Measurements from ENCODE around the gene TRAF2. TPM values are rescaled to one million over a fixed set of nuclear protein-coding genes. Genes with fewer than 3 reads are reported as not detected.

Gene TRAF2
- polyA plus RNA-seq, 3 donors, result 1.6 to 6.1 (median 2.0) TPM

- Histone ChIP-seq H3K27me3 (ENCODE audit: control insufficient read depth in 2 of 2, insufficient read depth in 2 of 2, low read length in 2 of 2) (no peaks in the 10 kb centered on the region), H3K9ac (ENCODE audit: insufficient read depth, low read length, poor library complexity, severe bottlenecking) (no peak overlapping the region), H4K20me1 (ENCODE audit: insufficient read depth, low read length) (peaks cover 35% of the 10 kb centered on the region), H3K9me3 (replicated peaks in 1 of 2; ENCODE audit: control insufficient read depth in 1 of 2, insufficient read depth in 1 of 2, low read length in 2 of 2) (no peaks in the 10 kb centered on the region), H3K4me3 (replicated peaks in 1 of 3; ENCODE audit: low read depth in 2 of 3, low read length in 3 of 3) (no peak overlapping the region), H2AFZ (ENCODE audit: insufficient read depth, low read depth, low read length, poor library complexity, severe bottlenecking) (no peak overlapping the region), H3K27ac (ENCODE audit: low read depth in 1 of 2, low read length in 2 of 2) (peak overlapping the region in 1 of 2 donors; percentile 40), H3K79me2 (ENCODE audit: insufficient read depth, low read length) (peaks cover 24% of the 10 kb centered on the region), H3K4me2 (replicated peaks; ENCODE audit: extremely low read depth, low read length, poor library complexity, severe bottlenecking) (no peak overlapping the region), H3K4me1 (ENCODE audit: control insufficient read depth in 1 of 2, insufficient read depth in 2 of 2, low read length in 2 of 2) (peaks cover 10 to 14% of the 10 kb centered on the region in 2 donors), H3K36me3 (replicated peaks in 1 of 2; ENCODE audit: control insufficient read depth in 1 of 2, insufficient read depth in 2 of 2, low read length in 2 of 2) (peaks cover 33 to 39% of the 10 kb centered on the region in 2 donors)
- intact Hi-C loops (cut with micrococcal nuclease), result no loop called here
- H3K9me3 Mint-ChIP-seq, result no peaks in the 10 kb centered on the region
- H3K4me3 Mint-ChIP-seq, result no peak overlapping the region
- TF ChIP-seq CTCF (IDR thresholded peaks at IDR 0.05), result no peak
- H3K36me3 Mint-ChIP-seq, result peaks cover 29 to 38% of the 10 kb centered on the region in 2 donors
- no peaks in the 10 kb centered on the region for H3K27me3 Mint-ChIP-seq (ENCODE audit: low read depth in 3 of 3)
- H3K27ac Mint-ChIP-seq, result peak overlapping the region in 2 of 7 donors; percentile 52 to 60
- no peak for DNase-seq
- WGBS (ENCODE audit: insufficient coverage), result 98% methylated on average over 9 of the region's 12 CpGs
- H3K4me1 Mint-ChIP-seq, result peaks cover 11% of the 10 kb centered on the region
Measured at GRCh38 chr9:136863623-136864273, 22.6 kb upstream of the TRAF2 start.

GRCh38 chr9:136865041-136865767, 21.1 kb upstream of the TRAF2 start:
- Histone ChIP-seq H3K27me3 (ENCODE audit: control insufficient read depth in 2 of 2, insufficient read depth in 2 of 2, low read length in 2 of 2) (no peaks in the 10 kb centered on the region), H4K20me1 (ENCODE audit: insufficient read depth, low read length) (peaks cover 24% of the 10 kb centered on the region), H3K4me1 (ENCODE audit: control insufficient read depth in 1 of 2, insufficient read depth in 2 of 2, low read length in 2 of 2) (peaks cover 10 to 14% of the 10 kb centered on the region in 2 donors), H3K9ac (ENCODE audit: insufficient read depth, low read length, poor library complexity, severe bottlenecking) (peak overlapping the region; percentile 93), H3K27ac (ENCODE audit: low read depth in 1 of 2, low read length in 2 of 2) (peak overlapping the region in 1 of 2 donors; percentile 89), H3K4me3 (replicated peaks in 1 of 3; ENCODE audit: low read depth in 2 of 3, low read length in 3 of 3) (peak overlapping the region; percentile 47 to 84 (median 54)), H3K36me3 (replicated peaks in 1 of 2; ENCODE audit: control insufficient read depth in 1 of 2, insufficient read depth in 2 of 2, low read length in 2 of 2) (peaks cover 33 to 39% of the 10 kb centered on the region in 2 donors), H3K79me2 (ENCODE audit: insufficient read depth, low read length) (peaks cover 24% of the 10 kb centered on the region), H3K9me3 (replicated peaks in 1 of 2; ENCODE audit: control insufficient read depth in 1 of 2, insufficient read depth in 1 of 2, low read length in 2 of 2) (no peaks in the 10 kb centered on the region), H3K4me2 (replicated peaks; ENCODE audit: extremely low read depth, low read length, poor library complexity, severe bottlenecking) (peak overlapping the region; percentile 72), H2AFZ (ENCODE audit: insufficient read depth, low read depth, low read length, poor library complexity, severe bottlenecking) (no peak overlapping the region)
- peak in 1 of 3 donors; percentile 10 for DNase-seq
- Mint-ChIP-seq H3K4me3 (peak overlapping the region; percentile 79 to 83), H3K27ac (peak overlapping the region; percentile 30 to 92 (median 83)), H3K36me3 (peaks cover 29 to 36% of the 10 kb centered on the region in 2 donors), H3K9me3 (peaks cover 0 to 5% (median 0%) of the 10 kb centered on the region in 7 donors), H3K27me3 (ENCODE audit: low read depth in 3 of 3) (peaks cover 0 to 1% (median 0%) of the 10 kb centered on the region in 3 donors), H3K4me1 (peaks cover 11% of the 10 kb centered on the region)
- intact Hi-C loops (cut with micrococcal nuclease), result no loop called here
- TF ChIP-seq CTCF (IDR thresholded peaks at IDR 0.05), result no peak
- WGBS (ENCODE audit: insufficient coverage), result 68% methylated on average over 11 of the region's 11 CpGs
